CD4-positive, alpha-beta T cell (primary cell): ENCODE measurements around the gene ARMC3. TPM values are rescaled to one million over a fixed set of nuclear protein-coding genes. Genes with fewer than 3 reads are reported as not detected.

Experiments used
- ATAC-seq: fragments of 200-7000 bp; cut with Tn5 transposase; one replicate; pipeline ENCODE4 v1.10.0; 2022; ENCODE audit warnings: mild to moderate bottlenecking; ENCODE audit not compliant: poor library complexity
- CTCF ChIA-PET: fragments of 350-600 bp; sonication (Branson Sonifier 250); formaldehyde crosslinking; loops from one replicate; lab custom pipeline; 2021; ENCODE audit warnings: antibody characterized with exemption, inconsistent platforms; lab: Charles Lee
- POLR2A ChIA-PET: fragments of 350-600 bp; sonication (Branson Sonifier 250); formaldehyde crosslinking; loops from one replicate; lab custom pipeline; 2021; ENCODE audit warnings: antibody characterized with exemption, inconsistent platforms; lab: Charles Lee
- DNase-seq, 14 experiments: peaks; one replicate each; pipeline ENCODE4 v3.0.0-alpha.2; 2013 to 2020; ENCODE audit warnings: mixed read lengths in 2 of 14
- H3K27ac ChIP-seq, 2 donors: one replicate each; pipeline versions ENCODE4 v1.5.1 to v1.7.0; 2013; ENCODE audit warnings: low read length in 2 of 2, low read depth in 1 of 2, mild to moderate bottlenecking in 1 of 2
- H3K27me3 ChIP-seq, 2 experiments: 1 replicate in 1 of 2; 2 replicates in 1 of 2; pipeline versions ENCODE4 v1.6.1 to v1.7.0; 2013; ENCODE audit warnings: low read length in 2 of 2, control low read depth in 1 of 2, mild to moderate bottlenecking in 1 of 2, moderate library complexity in 1 of 2; ENCODE audit not compliant: insufficient read depth in 2 of 2, control insufficient read depth in 1 of 2
- H3K36me3 ChIP-seq: one replicate; pipeline ENCODE4 v1.6.1; 2013; ENCODE audit warnings: low read length, control low read depth; ENCODE audit not compliant: insufficient read depth
- H3K4me1 ChIP-seq: one replicate; pipeline ENCODE4 v1.6.1; 2013; ENCODE audit warnings: low read length, control low read depth; ENCODE audit not compliant: insufficient read depth
- H3K4me3 ChIP-seq: one replicate; pipeline ENCODE4 v1.5.1; 2013; ENCODE audit warnings: mild to moderate bottlenecking, low read length, moderate library complexity
- H3K9me3 ChIP-seq, 2 experiments: 1 replicate in 1 of 2; 2 replicates in 1 of 2; pipeline versions ENCODE4 v1.6.1 to v1.7.0; 2013; ENCODE audit warnings: low read length in 2 of 2, mild to moderate bottlenecking in 2 of 2, control low read depth in 1 of 2, moderate library complexity in 1 of 2; ENCODE audit not compliant: control insufficient read depth in 1 of 2, insufficient read depth in 1 of 2
- H3K27ac Mint-ChIP-seq: one replicate; pipeline ENCODE4 v1.8.0; 2020; ENCODE audit warnings: mixed read lengths
- H3K27me3 Mint-ChIP-seq: one replicate; pipeline ENCODE4 v1.8.0; 2021; ENCODE audit warnings: mixed read lengths
- H3K36me3 Mint-ChIP-seq: one replicate; pipeline ENCODE4 v1.8.0; 2021; ENCODE audit warnings: low read depth, mixed read lengths
- H3K4me1 Mint-ChIP-seq: one replicate; pipeline ENCODE4 v1.8.0; 2021; ENCODE audit warnings: low read depth, mixed read lengths
- H3K4me3 Mint-ChIP-seq: one replicate; pipeline ENCODE4 v1.8.0; 2020; ENCODE audit warnings: mild to moderate bottlenecking, mixed read lengths
- H3K9me3 Mint-ChIP-seq: one replicate; pipeline ENCODE4 v1.8.0; 2020; ENCODE audit warnings: mixed read lengths
- CTCF ChIP-seq: fragments of 200-600 bp; IDR thresholded peaks from one replicate; pipeline ENCODE4 v1.8.0; 2022; ENCODE audit warnings: antibody characterized with exemption, mild to moderate bottlenecking
- intact Hi-C, 2 experiments: fragments of 100-400 bp; cut with DNase I in 1 of 2; cut with micrococcal nuclease in 1 of 2; formaldehyde crosslinking; loops; one replicate each; pipeline versions ENCODE4 v1.15.1 to v1.9.0; 2023 to 2025; cut with DNase I, micrococcal nuclease
- total RNA-seq, 174 experiments: library from RNA in 2 of 174; stranded (reverse) in 2 of 174; gene quantifications; one replicate each; pipeline ENCODE4 v1.2.3 and lab custom pipeline; 2021 to 2026

ARMC3 gene
- total RNA-seq, 2 experiments from 2014 or later, result not detected

GRCh38 chr10:22990443-22990842 is 62.6 kb downstream of the ARMC3 start:
- TF ChIP-seq CTCF, result no peak
- Histone ChIP-seq H3K9me3 (no peaks in the 10 kb centered on the region), H3K36me3 (no peaks in the 10 kb centered on the region), H3K27me3 (no peaks in the 10 kb centered on the region), H3K4me3 (no peak overlapping the region), H3K27ac (no peak overlapping the region), H3K4me1 (no peaks in the 10 kb centered on the region)
- CTCF ChIA-PET, result interaction anchor here (2.0 kb wide), 1 partner anchor 997 kb away, joined by 9 read pairs; no protein-coding TSS in a partner anchor
- Mint-ChIP-seq H3K9me3 (no peaks in the 10 kb centered on the region), H3K27ac (no peak overlapping the region), H3K4me1 (peaks cover 13% of the 10 kb centered on the region), H3K27me3 (peaks cover 8% of the 10 kb centered on the region), H3K4me3 (no peak overlapping the region), H3K36me3 (no peaks in the 10 kb centered on the region)
- DNase-seq (no peak), ATAC-seq (no peak)
- POLR2A ChIA-PET, result interaction anchor here (3.1 kb wide), 1 partner anchor 554 kb away, joined by 12 read pairs; no protein-coding TSS in a partner anchor
- intact Hi-C loops, result loop anchor here in 1 of 2 experiments (2.0 to 5.0 kb wide), 2 partner anchors 440 to 1493 kb away; no protein-coding TSS in a partner anchor

- intact Hi-C loops, result loop anchor here in 1 of 2 experiments (5.0 kb wide), 1 partner anchor 1495 kb away; no protein-coding TSS in a partner anchor
- Mint-ChIP-seq H3K9me3 (no peaks in the 10 kb centered on the region), H3K27ac (no peak overlapping the region), H3K27me3 (peaks cover 16% of the 10 kb centered on the region), H3K4me1 (peaks cover 13% of the 10 kb centered on the region), H3K4me3 (no peak overlapping the region), H3K36me3 (no peaks in the 10 kb centered on the region)
- DNase-seq (peak in 9 of 14 experiments; percentile 3 to 49 (median 11)), ATAC-seq (peak; percentile 59)
- Histone ChIP-seq H3K4me1 (no peaks in the 10 kb centered on the region), H3K27me3 (no peaks in the 10 kb centered on the region), H3K36me3 (no peaks in the 10 kb centered on the region), H3K27ac (no peak overlapping the region), H3K9me3 (no peaks in the 10 kb centered on the region), H3K4me3 (no peak overlapping the region)
- CTCF ChIA-PET, result no interaction called here
- TF ChIP-seq CTCF, result no peak
- POLR2A ChIA-PET, result no interaction called here
Observed at GRCh38 chr10:22992075-22992474, 64.2 kb downstream of the ARMC3 start.

GRCh38 chr10:22992621-22993020 is 64.8 kb downstream of the ARMC3 start:
- peaks cover 13% of the 10 kb centered on the region for H3K4me1 Mint-ChIP-seq
- no peaks in the 10 kb centered on the region for H3K9me3 ChIP-seq
- no peak overlapping the region for H3K4me3 Mint-ChIP-seq
- no peak overlapping the region for H3K4me3 ChIP-seq
- no peak for TF ChIP-seq CTCF
- no peaks in the 10 kb centered on the region for H3K36me3 ChIP-seq
- H3K9me3 Mint-ChIP-seq, result no peaks in the 10 kb centered on the region
- no peak for DNase-seq
- H3K36me3 Mint-ChIP-seq, result no peaks in the 10 kb centered on the region
- no peaks in the 10 kb centered on the region for H3K27me3 ChIP-seq
- ChIA-PET POLR2A (interaction anchor here (0.6 kb wide), 1 partner anchor 722 kb away, joined by 3 read pairs; no protein-coding TSS in a partner anchor), CTCF (no interaction called here)
- peaks cover 16% of the 10 kb centered on the region for H3K27me3 Mint-ChIP-seq
- H3K4me1 ChIP-seq, result no peaks in the 10 kb centered on the region
- no peak overlapping the region for H3K27ac ChIP-seq
- intact Hi-C loops, result loop anchor here in 1 of 2 experiments (5.0 kb wide), 1 partner anchor 1495 kb away; no protein-coding TSS in a partner anchor
- H3K27ac Mint-ChIP-seq, result no peak overlapping the region
- ATAC-seq, result no peak
